MCF 10A (cell line): ENCODE measurements around the gene DYTN. TPM values are rescaled to one million over a fixed set of nuclear protein-coding genes. Genes with fewer than 3 reads are reported as not detected.
A peak's percentile ranks its signal among the peaks of the same experiment; 100 is the strongest.

Source experiments
- BruUV-seq: library from RNA; stranded (reverse); fragments of 400-500 nt; replicated peaks from 2 replicates; lab custom pipeline; 2021; lab: Mats Ljungman, UMichigan
- CTCF ChIA-PET: fragments of 300-600 bp; sonication (Branson Sonifier 250); formaldehyde crosslinking; extraction: SDS; loops from one replicate; lab custom pipeline; 2021; ENCODE audit warnings: antibody characterized with exemption, inconsistent platforms; lab: Yijun Ruan, JAX
- POLR2A ChIA-PET: fragments of 300-600, 350-650 bp; sonication (Branson Sonifier 250); formaldehyde crosslinking; extraction: SDS; loops from one replicate; lab custom pipeline; 2020; ENCODE audit warnings: antibody characterized with exemption, inconsistent platforms; lab: Yijun Ruan, JAX
- DNase-seq: peaks from one replicate; pipeline ENCODE4 v3.0.0-alpha.2; 2018; ENCODE audit not compliant: unreplicated experiment
- H3K27ac Mint-ChIP-seq: one replicate; pipeline ENCODE4 v1.8.0; 2022; ENCODE audit warnings: mild to moderate bottlenecking, low read depth, mixed read lengths; ENCODE audit not compliant: unreplicated experiment
- H3K27me3 Mint-ChIP-seq: one replicate; pipeline ENCODE4 v1.8.0; 2022; ENCODE audit warnings: mixed read lengths; ENCODE audit not compliant: insufficient read depth, unreplicated experiment
- H3K36me3 Mint-ChIP-seq: one replicate; pipeline ENCODE4 v1.8.0; 2022; ENCODE audit warnings: mild to moderate bottlenecking, moderate library complexity, mixed read lengths; ENCODE audit not compliant: insufficient read depth, unreplicated experiment
- H3K4me1 Mint-ChIP-seq: one replicate; pipeline ENCODE4 v1.8.0; 2022; ENCODE audit warnings: mixed read lengths; ENCODE audit not compliant: insufficient read depth, unreplicated experiment
- H3K4me3 Mint-ChIP-seq: one replicate; pipeline ENCODE4 v1.8.0; 2022; ENCODE audit warnings: mild to moderate bottlenecking, moderate library complexity, mixed read lengths; ENCODE audit not compliant: unreplicated experiment
- H3K9me3 Mint-ChIP-seq: one replicate; pipeline ENCODE4 v1.8.0; 2022; ENCODE audit warnings: mixed read lengths; ENCODE audit not compliant: unreplicated experiment
- CTCF ChIP-seq: fragments of 200-600 bp; IDR thresholded peaks from one replicate; pipeline ENCODE4 v1.8.0; 2022; ENCODE audit warnings: antibody characterized with exemption, mild to moderate bottlenecking; ENCODE audit not compliant: unreplicated experiment
- intact Hi-C: fragments of 100-400 bp; cut with micrococcal nuclease; formaldehyde crosslinking; loops from 2 replicates; pipeline ENCODE4 v1.14.1; 2022
- total RNA-seq: library from RNA; stranded (reverse); gene quantifications from 2 replicates; pipeline ENCODE4 v1.2.3, GENCODE V29; 2022

DYTN gene
- total RNA-seq, 1 experiment from 2014 or later = not detected

- DNase-seq = peak; percentile 36
- no TSS peak for BruUV-seq
- CTCF ChIA-PET = interaction anchor here (1.3 kb wide), 1 partner anchor 53 kb away, joined by 5 read pairs; no protein-coding TSS in a partner anchor
- intact Hi-C loops = no loop called here
- Mint-ChIP-seq H3K27ac (peak overlapping the region; percentile 62), H3K4me3 (no peak overlapping the region), H3K4me1 (peaks cover 8% of the 10 kb centered on the region), H3K9me3 (no peaks in the 10 kb centered on the region), H3K27me3 (no peaks in the 10 kb centered on the region), H3K36me3 (no peaks in the 10 kb centered on the region)
- no peak for TF ChIP-seq CTCF
- POLR2A ChIA-PET = interaction anchor here (0.6 kb wide), 1 partner anchor 11 kb away, joined by 3 read pairs; no protein-coding TSS in a partner anchor
Measured at GRCh38 chr2:206611191-206611590, 107.0 kb downstream of the DYTN start.

- H3K27me3 Mint-ChIP-seq = no peaks in the 10 kb centered on the region
- no peak for DNase-seq
- peaks cover 8% of the 10 kb centered on the region for H3K4me1 Mint-ChIP-seq
- TF ChIP-seq CTCF = no peak
- no peak overlapping the region for H3K4me3 Mint-ChIP-seq
- BruUV-seq = no TSS peak
- no peaks in the 10 kb centered on the region for H3K9me3 Mint-ChIP-seq
- POLR2A ChIA-PET = interaction anchor here (0.6 kb wide), 1 partner anchor 11 kb away, joined by 3 read pairs; no protein-coding TSS in a partner anchor
- intact Hi-C loops = no loop called here
- CTCF ChIA-PET = interaction anchor here (1.3 kb wide), 1 partner anchor 52 kb away, joined by 5 read pairs; no protein-coding TSS in a partner anchor
- no peaks in the 10 kb centered on the region for H3K36me3 Mint-ChIP-seq
- no peak overlapping the region for H3K27ac Mint-ChIP-seq
Measured at GRCh38 chr2:206610451-206610850, 107.7 kb downstream of the DYTN start.

GRCh38 chr2:206603243-206603642 is 115.0 kb downstream of the DYTN start:
- ChIA-PET POLR2A (no interaction called here), CTCF (interaction anchor here (0.7 kb wide), 2 partner anchors 46 to 139 kb away, joined by 3 read pairs; no protein-coding TSS in a partner anchor)
- H3K36me3 Mint-ChIP-seq = no peaks in the 10 kb centered on the region
- TF ChIP-seq CTCF = no peak
- DNase-seq = no peak
- H3K27ac Mint-ChIP-seq = no peak overlapping the region
- no peak overlapping the region for H3K4me3 Mint-ChIP-seq
- no peaks in the 10 kb centered on the region for H3K4me1 Mint-ChIP-seq
- H3K9me3 Mint-ChIP-seq = no peaks in the 10 kb centered on the region
- no peaks in the 10 kb centered on the region for H3K27me3 Mint-ChIP-seq
- intact Hi-C loops = no loop called here
- BruUV-seq = no TSS peak

Other genes with a start within 250 kb of the DYTN start
- not detected in 2 replicates for gene FAM237A, start 75.9 kb downstream of the DYTN start, total RNA-seq
- 0.66 and 0.77 TPM in 2 replicates for gene MDH1B, start 46.9 kb upstream of the DYTN start, total RNA-seq
- gene FASTKD2, start 47.2 kb upstream of the DYTN start, total RNA-seq = 28.9 and 34.6 TPM in 2 replicates
- gene CPO, start 221.1 kb upstream of the DYTN start, total RNA-seq = not detected in 2 replicates